ENCODE results near the gene GPX2.

- no peak for TF ChIP-seq CTCF (conservative IDR thresholded peaks at IDR 0.05; ENCODE audit: low read depth in 2 of 2)
- no peak for TF ChIP-seq EZH2 (IDR thresholded peaks at IDR 0.05; ENCODE audit: low read depth, unreplicated experiment)
- TF ChIP-seq ZNF114 (CRISPR knock-in tag; IDR thresholded peaks at IDR 0.05) = no peak
- TF ChIP-seq ETS1 (IDR thresholded peaks at IDR 0.05) = no peak
- no peak for TF ChIP-seq POLR2AphosphoS5 (IDR thresholded peaks at IDR 0.05; ENCODE audit: low read depth)
- TF ChIP-seq ZNF331 (CRISPR knock-in tag; IDR thresholded peaks at IDR 0.05; ENCODE audit: low read depth) = no peak
- TF ChIP-seq EZH2phosphoT487 (IDR thresholded peaks at IDR 0.05; ENCODE audit: unreplicated experiment) = no peak
- TF ChIP-seq REST (IDR thresholded peaks at IDR 0.05; ENCODE audit: unreplicated experiment) = no peak
- TF ChIP-seq CREB1 (CRISPR knock-in tag; IDR thresholded peaks at IDR 0.05; ENCODE audit: low read depth) = no peak
- no peak for TF ChIP-seq STAT1 (IDR thresholded peaks at IDR 0.05; ENCODE audit: unreplicated experiment)
- no peak for TF ChIP-seq JUNB (IDR thresholded peaks at IDR 0.05; ENCODE audit: unreplicated experiment)
- TF ChIP-seq ZNF462 (CRISPR knock-in tag; IDR thresholded peaks at IDR 0.05) = no peak
- TF ChIP-seq NANOG (IDR thresholded peaks at IDR 0.05; ENCODE audit: borderline replicate concordance) = no peak
Measured at GRCh38 chr14:64930085-64930843, 12.3 kb downstream of the GPX2 start.

Measured in GM23338 (cell line).